Tibial nerve (tissue), 4 donors: Measurements from ENCODE around the gene RAB15. TPM values are rescaled to one million over a fixed set of nuclear protein-coding genes. Genes with fewer than 3 reads are reported as not detected.

ENCODE experiments used
- DNase-seq, 2 donors: peaks; one replicate each; pipeline ENCODE4 v3.0.0-alpha.2; 2019; ENCODE audit warnings: low spot score in 2 of 2
- H3K27ac ChIP-seq, 4 donors: fragments of 200-600 bp; sonication (generic) in 3 of 4; one replicate each; pipeline ENCODE4 v1.5.1; 2017 to 2019; ENCODE audit warnings: mild to moderate bottlenecking in 1 of 4
- H3K27me3 ChIP-seq, 2 donors: fragments of 200-600 bp; sonication (generic) in 1 of 2; one replicate each; pipeline versions ENCODE4 v1.5.1 to v1.6.0; 2017 to 2019
- H3K36me3 ChIP-seq, 3 donors: fragments of 200-600 bp; sonication (generic); one replicate each; pipeline ENCODE4 v1.5.1; 2018 to 2019
- H3K4me1 ChIP-seq, 4 donors: fragments of 200-600 bp; sonication (generic) in 3 of 4; one replicate each; pipeline ENCODE4 v1.5.1; 2017 to 2019
- H3K4me3 ChIP-seq, 4 donors: fragments of 200-600 bp; sonication (generic) in 3 of 4; one replicate each; pipeline ENCODE4 v1.5.1; 2017 to 2019; ENCODE audit warnings: mild to moderate bottlenecking in 1 of 4, moderate library complexity in 1 of 4
- H3K9me3 ChIP-seq, 4 donors: fragments of 200-600 bp; sonication (generic) in 3 of 4; one replicate each; pipeline ENCODE4 v1.5.1; 2017 to 2019
- CTCF ChIP-seq, 5 experiments: fragments of 200-600 bp in 3 of 5; fragments of 450-650 bp in 2 of 5; sonication (generic) in 3 of 5; IDR thresholded peaks; one replicate each; pipeline ENCODE4 v1.5.1; 2016 to 2019; ENCODE audit warnings: antibody characterized with exemption in 5 of 5, mild to moderate bottlenecking in 3 of 5, moderate library complexity in 2 of 5
- EP300 ChIP-seq, 2 donors: sonication (generic); formaldehyde crosslinking; IDR thresholded peaks; one replicate each; pipeline ENCODE4 v1.6.1; 2017; ENCODE audit warnings: antibody characterized with exemption in 2 of 2, mild to moderate bottlenecking in 1 of 2
- POLR2A ChIP-seq, 2 donors: fragments of 450-650 bp; IDR thresholded peaks; one replicate each; pipeline ENCODE4 v1.6.1; 2017; ENCODE audit warnings: antibody characterized with exemption in 2 of 2, mild to moderate bottlenecking in 2 of 2, moderate library complexity in 2 of 2
- WGBS, 2 donors: methylation state at CpG; one replicate each; pipeline ENCODE4 v1.1.5; 2018; 5-methylcytosine and 5-hydroxymethylcytosine counted together
- total RNA-seq, 4 donors: library from RNA; depleted of rRNA; stranded (reverse); fragments of >200 nt; gene quantifications; one replicate each; pipeline ENCODE4 v1.1.0, GENCODE V29; 2016

Gene RAB15
- total RNA-seq, 4 donors from 2014 or later = 0.22 to 2.4 (median 0.42) TPM; not detected in 1

- peak overlapping the region in 1 of 4 donors; percentile 53 for H3K4me3 ChIP-seq
- H3K4me1 ChIP-seq = peaks cover 0 to 20% (median 10%) of the 10 kb centered on the region in 4 donors
- DNase-seq = no peak
- H3K27ac ChIP-seq = no peak overlapping the region
- H3K9me3 ChIP-seq = no peaks in the 10 kb centered on the region
- H3K27me3 ChIP-seq = peaks cover 0 to 12% of the 10 kb centered on the region in 2 donors
- no peak for TF ChIP-seq EP300 (IDR thresholded peaks at IDR 0.05)
- TF ChIP-seq POLR2A (IDR thresholded peaks at IDR 0.05) = no peak
- TF ChIP-seq CTCF (IDR thresholded peaks at IDR 0.05) = no peak
- whole genome bisulfite sequencing, 2 donors = 65 to 77% methylated on average over 8 of the region's 8 CpGs
- no peaks in the 10 kb centered on the region for H3K36me3 ChIP-seq
These were observed 898 bp upstream of the RAB15 start for GRCh38 chr14:64973026-64973442.

GRCh38 chr14:64971491-64971942 lies 619 bp downstream of the RAB15 start:
- no peak for DNase-seq
- H3K27me3 ChIP-seq = peaks cover 0 to 12% of the 10 kb centered on the region in 2 donors
- H3K9me3 ChIP-seq = no peaks in the 10 kb centered on the region
- no peak for TF ChIP-seq CTCF (IDR thresholded peaks at IDR 0.05)
- no peak for TF ChIP-seq EP300 (IDR thresholded peaks at IDR 0.05)
- TF ChIP-seq POLR2A (IDR thresholded peaks at IDR 0.05) = no peak
- H3K36me3 ChIP-seq = no peaks in the 10 kb centered on the region
- peak overlapping the region; percentile 46 to 77 (median 56) for H3K4me3 ChIP-seq
- 2 to 5% methylated on average over 27 to 30 of the region's 31 CpGs for WGBS, 2 donors
- peak overlapping the region in 2 of 4 donors; percentile 44 to 62 for H3K27ac ChIP-seq
- peaks cover 0 to 20% (median 10%) of the 10 kb centered on the region in 4 donors for H3K4me1 ChIP-seq

- H3K27me3 ChIP-seq = peaks cover 0 to 12% of the 10 kb centered on the region in 2 donors
- DNase-seq = no peak
These were observed 1.2 kb downstream of the RAB15 start for GRCh38 chr14:64970776-64971477.

GRCh38 chr14:64970041-64970440 lies 2.1 kb downstream of the RAB15 start:
- no peak for TF ChIP-seq EP300 (IDR thresholded peaks at IDR 0.05)
- no peak for TF ChIP-seq CTCF (IDR thresholded peaks at IDR 0.05)
- no peak for TF ChIP-seq POLR2A (IDR thresholded peaks at IDR 0.05)
- H3K4me3 ChIP-seq = no peak overlapping the region
- peaks cover 0 to 12% of the 10 kb centered on the region in 2 donors for H3K27me3 ChIP-seq
- H3K27ac ChIP-seq = no peak overlapping the region
- DNase-seq = no peak
- no peaks in the 10 kb centered on the region for H3K9me3 ChIP-seq
- WGBS, 2 donors = 81 to 89% methylated on average over 3 of the region's 3 CpGs
- peaks cover 0 to 7% (median 0%) of the 10 kb centered on the region in 3 donors for H3K36me3 ChIP-seq
- H3K4me1 ChIP-seq = peaks cover 0 to 20% (median 10%) of the 10 kb centered on the region in 4 donors

More at GRCh38 chr14:64970776-64971477, 1.2 kb downstream of the RAB15 start:
- Histone ChIP-seq H3K27ac (no peak overlapping the region), H3K36me3 (peaks cover 0 to under 1% (median 0%) of the 10 kb centered on the region in 3 donors), H3K4me3 (peak overlapping the region in 2 of 4 donors; percentile 64 to 77), H3K9me3 (no peaks in the 10 kb centered on the region), H3K4me1 (peaks cover 0 to 20% (median 10%) of the 10 kb centered on the region in 4 donors)
- TF ChIP-seq CTCF (IDR thresholded peaks at IDR 0.05) (no peak), EP300 (IDR thresholded peaks at IDR 0.05) (no peak), POLR2A (IDR thresholded peaks at IDR 0.05) (no peak)
- 55 to 56% methylated on average over 8 of the region's 8 CpGs for WGBS, 2 donors

- TF ChIP-seq POLR2A (IDR thresholded peaks at IDR 0.05) (no peak), CTCF (IDR thresholded peaks at IDR 0.05) (no peak)
- no peak overlapping the region for H3K4me3 ChIP-seq
- no peak overlapping the region for H3K27ac ChIP-seq
- 77 to 81% methylated on average over 6 of the region's 6 CpGs for WGBS, 2 donors
- DNase-seq = no peak
- peaks cover 0 to 12% of the 10 kb centered on the region in 2 donors for H3K27me3 ChIP-seq
- H3K36me3 ChIP-seq = peaks cover 0 to 7% (median 0%) of the 10 kb centered on the region in 3 donors
- H3K9me3 ChIP-seq = no peaks in the 10 kb centered on the region
- peaks cover 0 to 20% (median 10%) of the 10 kb centered on the region in 4 donors for H3K4me1 ChIP-seq
These were observed 3.5 kb downstream of the RAB15 start for GRCh38 chr14:64968651-64969050.
